OCI-LY3 (cell line): ENCODE data around the gene VAC14.

Source experiments
- EZH2phosphoT487 ChIP-seq: fragments of 200-600 bp; shearing (Covaris generic); IDR thresholded peaks from 2 replicates; pipeline ENCODE4 v1.6.1; 2018; ENCODE audit warnings: antibody characterized with exemption, mixed run types, low read depth
- TF ChIP-seq, protein P1 (sequence below): fragments of 200-600, 300-600 bp; sonication (generic); IDR thresholded peaks from 2 replicates; pipeline ENCODE4 v1.5.1; 2014; ENCODE audit warnings: antibody characterized with exemption, low read length, low read depth

DNA sequence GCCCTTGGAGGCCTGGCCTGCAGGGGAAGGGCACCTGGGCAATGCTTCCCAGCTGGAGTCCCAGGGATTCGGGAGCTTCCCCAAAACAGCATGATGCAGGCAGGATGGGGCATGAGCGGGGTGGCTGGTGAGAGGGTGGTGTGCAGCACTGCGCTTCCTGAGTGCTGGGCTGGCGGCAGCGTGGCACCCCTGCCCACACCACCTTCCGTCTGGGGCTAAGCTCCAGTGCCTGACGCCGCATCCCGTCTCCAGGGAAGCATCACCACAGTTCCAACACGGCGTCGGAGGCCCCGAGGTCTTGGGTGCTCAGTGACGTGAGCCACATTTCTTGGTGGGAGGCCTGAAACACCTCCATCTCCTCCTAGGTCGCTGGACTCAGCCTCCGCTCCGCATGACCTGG, 101.3 kb downstream of the VAC14 start:
- TF ChIP-seq, protein P1, sequence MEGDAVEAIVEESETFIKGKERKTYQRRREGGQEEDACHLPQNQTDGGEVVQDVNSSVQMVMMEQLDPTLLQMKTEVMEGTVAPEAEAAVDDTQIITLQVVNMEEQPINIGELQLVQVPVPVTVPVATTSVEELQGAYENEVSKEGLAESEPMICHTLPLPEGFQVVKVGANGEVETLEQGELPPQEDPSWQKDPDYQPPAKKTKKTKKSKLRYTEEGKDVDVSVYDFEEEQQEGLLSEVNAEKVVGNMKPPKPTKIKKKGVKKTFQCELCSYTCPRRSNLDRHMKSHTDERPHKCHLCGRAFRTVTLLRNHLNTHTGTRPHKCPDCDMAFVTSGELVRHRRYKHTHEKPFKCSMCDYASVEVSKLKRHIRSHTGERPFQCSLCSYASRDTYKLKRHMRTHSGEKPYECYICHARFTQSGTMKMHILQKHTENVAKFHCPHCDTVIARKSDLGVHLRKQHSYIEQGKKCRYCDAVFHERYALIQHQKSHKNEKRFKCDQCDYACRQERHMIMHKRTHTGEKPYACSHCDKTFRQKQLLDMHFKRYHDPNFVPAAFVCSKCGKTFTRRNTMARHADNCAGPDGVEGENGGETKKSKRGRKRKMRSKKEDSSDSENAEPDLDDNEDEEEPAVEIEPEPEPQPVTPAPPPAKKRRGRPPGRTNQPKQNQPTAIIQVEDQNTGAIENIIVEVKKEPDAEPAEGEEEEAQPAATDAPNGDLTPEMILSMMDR = no peak
- no peak for TF ChIP-seq EZH2phosphoT487
